Lung (tissue), 12 donors: ENCODE data around the gene RRP1. TPM values are rescaled to one million over a fixed set of nuclear protein-coding genes. Genes with fewer than 3 reads are reported as not detected.

ENCODE experiments used
- ATAC-seq: fragments of 200-7000 bp; cut with Tn5 transposase; one replicate; pipeline ENCODE4 v1.9.1; 2020; ENCODE audit warnings: moderate number of reproducible peaks; ENCODE audit not compliant: insufficient read depth, low FRiP score
- DNase-seq, 3 donors: peaks; one replicate each; pipeline ENCODE4 v3.0.0-alpha.2; 2013 to 2017
- H3K27ac ChIP-seq, 2 donors: one replicate each; pipeline ENCODE4 v1.5.1; 2013; ENCODE audit warnings: mild to moderate bottlenecking in 2 of 2, moderate library complexity in 2 of 2, control low read depth in 1 of 2, inconsistent platforms in 1 of 2, low read depth in 1 of 2, low read length in 1 of 2
- H3K27me3 ChIP-seq, 3 donors: one replicate each; pipeline ENCODE4 v1.5.1; 2013; ENCODE audit warnings: low read length in 2 of 3; ENCODE audit not compliant: control insufficient read depth in 3 of 3, insufficient read depth in 3 of 3
- H3K36me3 ChIP-seq, 4 donors: one replicate each; pipeline ENCODE4 v1.5.1; 2013; ENCODE audit warnings: low read length in 4 of 4, mild to moderate bottlenecking in 1 of 4, moderate library complexity in 1 of 4; ENCODE audit not compliant: control insufficient read depth in 4 of 4, insufficient read depth in 4 of 4
- H3K4me1 ChIP-seq, 5 donors: one replicate each; pipeline ENCODE4 v1.5.1; 2013; ENCODE audit warnings: low read length in 5 of 5, mild to moderate bottlenecking in 2 of 5, moderate library complexity in 1 of 5; ENCODE audit not compliant: control insufficient read depth in 5 of 5, insufficient read depth in 5 of 5
- H3K4me3 ChIP-seq: one replicate; pipeline ENCODE4 v1.5.1; 2013; ENCODE audit warnings: mild to moderate bottlenecking, control low read depth, moderate library complexity
- H3K9ac ChIP-seq, 2 donors: one replicate each; pipeline ENCODE4 v1.5.1; 2013; ENCODE audit warnings: low read length in 2 of 2, control low read depth in 1 of 2; ENCODE audit not compliant: insufficient read depth in 1 of 2
- H3K9me3 ChIP-seq, 4 donors: one replicate each; pipeline ENCODE4 v1.5.1; 2013; ENCODE audit warnings: low read length in 3 of 4, mild to moderate bottlenecking in 1 of 4, moderate library complexity in 1 of 4; ENCODE audit not compliant: control insufficient read depth in 4 of 4, insufficient read depth in 3 of 4
- CTCF ChIP-seq: IDR thresholded peaks from 2 replicates; pipeline ENCODE4 v1.5.1; 2012; ENCODE audit warnings: mild to moderate bottlenecking; ENCODE audit errors: control extremely low read depth, extremely low read depth
- WGBS, 2 donors: extraction: QIAGEN DNeasy Blood & Tissue Kit; methylation state at CpG; one replicate each; pipeline ENCODE4 v1.1.7; 2013; 5-methylcytosine and 5-hydroxymethylcytosine counted together
- polyA plus RNA-seq, 2 donors: library from polyadenylated mRNA; stranded (reverse); fragments of 200-250 nt; gene quantifications; one replicate each; pipeline ENCODE4 v1.2.1, GENCODE V29; 2013
- total RNA-seq, 2 donors: library from RNA; depleted of rRNA in 1 of 2; stranded (reverse); fragments of >200 nt in 1 of 2; gene quantifications; one replicate each; pipeline ENCODE4 v1.2.1, GENCODE V29; 2014 to 2021
- donor health status: control.
- donor health status: control.
- donor health status: Bipolar disorder and iron deficiency.
- donor health status: healthy.
- donor health status: DM: yes; HTN: yes; CAD: no.

RRP1 gene
- total and polyA plus RNA-seq, 4 donors: 15.8 to 26.7 (median 19.5) TPM

GRCh38 chr21:43813656-43813980 is 24.2 kb downstream of the RRP1 start:
- TF ChIP-seq CTCF: no peak
- DNase-seq (no peak), ATAC-seq (no peak)
- Histone ChIP-seq H3K36me3 (peaks cover 0 to 2% (median 0%) of the 10 kb centered on the region in 4 donors), H3K4me1 (peaks cover 0 to 17% (median 6%) of the 10 kb centered on the region in 5 donors), H3K27ac (no peak overlapping the region), H3K9ac (no peak overlapping the region), H3K4me3 (no peak overlapping the region), H3K9me3 (peaks cover 0 to 5% (median 1%) of the 10 kb centered on the region in 4 donors), H3K27me3 (no peaks in the 10 kb centered on the region)
- 90% methylated on average over 5 of the region's 5 CpGs for WGBS, 2 donors

GRCh38 chr21:43814215-43815106 is 25.1 kb downstream of the RRP1 start:
- Histone ChIP-seq H3K27me3 (no peaks in the 10 kb centered on the region), H3K9ac (no peak overlapping the region), H3K9me3 (peaks cover 0 to 7% (median 1%) of the 10 kb centered on the region in 4 donors), H3K36me3 (peaks cover 0 to 2% (median 0%) of the 10 kb centered on the region in 4 donors), H3K4me1 (peaks cover 0 to 17% (median 6%) of the 10 kb centered on the region in 5 donors), H3K4me3 (no peak overlapping the region), H3K27ac (no peak overlapping the region)
- DNase-seq (peak in 1 of 3 donors; percentile 27), ATAC-seq (no peak)
- 77 to 83% methylated on average over 28 of the region's 28 CpGs for WGBS, 2 donors
- TF ChIP-seq CTCF: no peak

GRCh38 chr21:43815107-43815613 is 25.8 kb downstream of the RRP1 start:
- DNase-seq (peak in 1 of 3 donors; percentile 46), ATAC-seq (no peak)
- no peak overlapping the region for H3K9ac ChIP-seq
- no peak for TF ChIP-seq CTCF
- no peak overlapping the region for H3K4me3 ChIP-seq
- peaks cover 0 to 7% (median 1%) of the 10 kb centered on the region in 4 donors for H3K9me3 ChIP-seq
- WGBS, 2 donors: 40 to 53% methylated on average over 11 to 26 of the region's 27 CpGs
- peaks cover 0 to 16% (median 6%) of the 10 kb centered on the region in 5 donors for H3K4me1 ChIP-seq
- no peaks in the 10 kb centered on the region for H3K27me3 ChIP-seq
- H3K27ac ChIP-seq: no peak overlapping the region
- no peaks in the 10 kb centered on the region for H3K36me3 ChIP-seq
